Breast epithelium (tissue), 4 donors: Measurements from ENCODE around the gene PTH2. TPM values are rescaled to one million over a fixed set of nuclear protein-coding genes. Genes with fewer than 3 reads are reported as not detected.

Source experiments
- DNase-seq, 2 donors: peaks; one replicate each; pipeline ENCODE4 v3.0.0-alpha.2; 2019; ENCODE audit warnings: low spot score in 2 of 2
- H3K27ac ChIP-seq, 2 donors: fragments of 200-600 bp; sonication (generic) in 1 of 2; one replicate each; pipeline ENCODE4 v1.5.1; 2016 to 2019; ENCODE audit warnings: mild to moderate bottlenecking in 1 of 2
- H3K27me3 ChIP-seq, 2 donors: fragments of 200-600 bp; sonication (generic) in 1 of 2; one replicate each; pipeline versions ENCODE4 v1.5.1 to v1.6.0; 2017 to 2019; ENCODE audit warnings: control low read depth in 1 of 2, mild to moderate bottlenecking in 1 of 2
- H3K36me3 ChIP-seq: fragments of 200-600 bp; one replicate; pipeline ENCODE4 v1.5.1; 2019
- H3K4me1 ChIP-seq, 2 donors: fragments of 200-600 bp; sonication (generic); one replicate each; pipeline ENCODE4 v1.5.1; 2016 to 2019; ENCODE audit warnings: control low read depth in 1 of 2
- H3K4me3 ChIP-seq, 3 donors: fragments of 200-600 bp; sonication (generic); 1 replicate in 2 of 3; 2 replicates in 1 of 3; pipeline ENCODE4 v1.5.1; 2016 to 2019; ENCODE audit warnings: mild to moderate bottlenecking in 3 of 3, moderate library complexity in 2 of 3
- H3K9me3 ChIP-seq, 2 donors: fragments of 200-600 bp; sonication (generic) in 1 of 2; one replicate each; pipeline ENCODE4 v1.5.1; 2016 to 2019; ENCODE audit warnings: control low read depth in 1 of 2
- POLR2A ChIP-seq: fragments of 450-650 bp; IDR thresholded peaks from one replicate; pipeline ENCODE4 v1.6.1; 2016; ENCODE audit warnings: antibody characterized with exemption, mild to moderate bottlenecking, moderate library complexity
- POLR2AphosphoS5 ChIP-seq, 3 donors: sonication (generic); formaldehyde crosslinking; IDR thresholded peaks; one replicate each; pipeline ENCODE4 v1.6.1; 2017; ENCODE audit warnings: antibody characterized with exemption in 3 of 3
- intact Hi-C: fragments of 100-400 bp; cut with DNase I; formaldehyde crosslinking; loops from one replicate; pipeline ENCODE4 v1.15.1; 2023; ENCODE audit warnings: low total_unique reads
- total RNA-seq, 3 donors: library from RNA; depleted of rRNA; stranded (reverse); fragments of >200 nt; gene quantifications; one replicate each; pipeline ENCODE4 v1.1.0, GENCODE V29; 2016
- TF ChIP-seq, protein P1 (sequence below), 3 donors: fragments of 450-650 bp; IDR thresholded peaks; one replicate each; pipeline ENCODE4 v1.5.1; 2016 to 2017; ENCODE audit warnings: antibody characterized with exemption in 3 of 3, mild to moderate bottlenecking in 3 of 3, moderate library complexity in 3 of 3

Gene PTH2
- total RNA-seq, 3 donors from 2014 or later = not detected

DNA sequence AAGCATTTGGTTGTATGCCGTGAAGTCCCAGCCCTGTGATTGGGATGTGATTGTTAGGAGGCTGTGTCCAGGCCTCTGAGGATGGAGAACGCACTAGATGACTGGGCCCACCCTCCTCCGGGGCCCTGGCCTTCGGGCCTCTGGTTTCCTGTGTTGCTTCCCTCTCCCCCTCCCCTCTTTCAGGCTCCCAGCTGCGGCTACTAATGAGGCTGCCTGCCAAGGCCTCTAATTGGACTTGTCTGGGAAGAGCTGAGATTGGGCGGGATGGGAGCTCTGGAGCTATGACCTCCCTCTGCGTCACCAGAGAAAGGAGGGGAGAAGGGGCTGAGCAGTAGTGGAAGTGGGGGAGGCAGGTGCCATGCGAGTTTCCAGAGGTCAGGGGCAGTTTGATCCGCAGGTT is 9.9 kb downstream of the PTH2 start:
- intact Hi-C loops = no loop called here
- H3K27ac ChIP-seq = no peak overlapping the region
- H3K4me3 ChIP-seq = no peak overlapping the region
- H3K4me1 ChIP-seq = no peaks in the 10 kb centered on the region
- TF ChIP-seq POLR2AphosphoS5 (IDR thresholded peaks at IDR 0.05) = no peak
- TF ChIP-seq, protein P1, sequence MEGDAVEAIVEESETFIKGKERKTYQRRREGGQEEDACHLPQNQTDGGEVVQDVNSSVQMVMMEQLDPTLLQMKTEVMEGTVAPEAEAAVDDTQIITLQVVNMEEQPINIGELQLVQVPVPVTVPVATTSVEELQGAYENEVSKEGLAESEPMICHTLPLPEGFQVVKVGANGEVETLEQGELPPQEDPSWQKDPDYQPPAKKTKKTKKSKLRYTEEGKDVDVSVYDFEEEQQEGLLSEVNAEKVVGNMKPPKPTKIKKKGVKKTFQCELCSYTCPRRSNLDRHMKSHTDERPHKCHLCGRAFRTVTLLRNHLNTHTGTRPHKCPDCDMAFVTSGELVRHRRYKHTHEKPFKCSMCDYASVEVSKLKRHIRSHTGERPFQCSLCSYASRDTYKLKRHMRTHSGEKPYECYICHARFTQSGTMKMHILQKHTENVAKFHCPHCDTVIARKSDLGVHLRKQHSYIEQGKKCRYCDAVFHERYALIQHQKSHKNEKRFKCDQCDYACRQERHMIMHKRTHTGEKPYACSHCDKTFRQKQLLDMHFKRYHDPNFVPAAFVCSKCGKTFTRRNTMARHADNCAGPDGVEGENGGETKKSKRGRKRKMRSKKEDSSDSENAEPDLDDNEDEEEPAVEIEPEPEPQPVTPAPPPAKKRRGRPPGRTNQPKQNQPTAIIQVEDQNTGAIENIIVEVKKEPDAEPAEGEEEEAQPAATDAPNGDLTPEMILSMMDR (IDR thresholded peaks at IDR 0.05) = no peak
- TF ChIP-seq POLR2A = no peak
- no peak for DNase-seq
- H3K36me3 ChIP-seq = no peaks in the 10 kb centered on the region
- H3K27me3 ChIP-seq = peaks cover 0 to 7% of the 10 kb centered on the region in 2 donors
- H3K9me3 ChIP-seq = no peaks in the 10 kb centered on the region

DNA sequence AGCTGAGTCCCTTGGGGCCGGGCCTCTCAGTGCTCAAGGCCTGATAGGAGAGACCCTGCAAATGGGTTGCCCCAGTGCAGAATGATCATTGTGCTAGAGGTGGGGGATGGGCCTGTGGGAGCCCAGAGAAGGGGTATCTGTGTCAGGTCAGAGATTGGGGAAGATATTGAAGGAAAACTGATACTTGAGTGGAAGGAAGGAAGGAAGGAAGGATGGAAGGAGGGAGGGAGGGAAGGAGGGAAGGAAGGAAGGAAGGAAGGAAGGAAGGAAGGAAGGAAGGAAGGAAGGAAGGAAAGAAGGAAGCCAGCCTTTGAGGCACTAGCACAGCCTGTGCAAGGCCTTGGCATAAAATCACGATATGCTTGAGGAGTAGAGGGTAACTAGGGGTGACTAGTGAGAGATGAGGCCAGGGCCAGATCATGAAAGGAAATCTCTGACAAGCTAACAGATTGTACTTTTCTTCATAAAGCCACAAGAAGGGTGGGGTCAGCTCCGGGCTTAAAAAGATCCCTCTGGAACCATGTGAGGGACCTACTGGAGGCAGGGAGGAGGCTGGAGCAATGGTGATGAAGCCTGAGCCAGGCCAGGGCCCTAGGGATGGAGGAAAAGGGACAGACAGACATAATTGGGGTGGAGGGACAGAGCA is 11.4 kb downstream of the PTH2 start:
- H3K27me3 ChIP-seq = no peaks in the 10 kb centered on the region
- H3K4me1 ChIP-seq = no peaks in the 10 kb centered on the region
- TF ChIP-seq, protein P1 (IDR thresholded peaks at IDR 0.05) = no peak
- TF ChIP-seq POLR2AphosphoS5 (IDR thresholded peaks at IDR 0.05) (no peak), POLR2A (no peak)
- no peaks in the 10 kb centered on the region for H3K36me3 ChIP-seq
- no peak overlapping the region for H3K4me3 ChIP-seq
- DNase-seq = no peak
- no peaks in the 10 kb centered on the region for H3K9me3 ChIP-seq
- intact Hi-C loops = no loop called here
- no peak overlapping the region for H3K27ac ChIP-seq

DNA sequence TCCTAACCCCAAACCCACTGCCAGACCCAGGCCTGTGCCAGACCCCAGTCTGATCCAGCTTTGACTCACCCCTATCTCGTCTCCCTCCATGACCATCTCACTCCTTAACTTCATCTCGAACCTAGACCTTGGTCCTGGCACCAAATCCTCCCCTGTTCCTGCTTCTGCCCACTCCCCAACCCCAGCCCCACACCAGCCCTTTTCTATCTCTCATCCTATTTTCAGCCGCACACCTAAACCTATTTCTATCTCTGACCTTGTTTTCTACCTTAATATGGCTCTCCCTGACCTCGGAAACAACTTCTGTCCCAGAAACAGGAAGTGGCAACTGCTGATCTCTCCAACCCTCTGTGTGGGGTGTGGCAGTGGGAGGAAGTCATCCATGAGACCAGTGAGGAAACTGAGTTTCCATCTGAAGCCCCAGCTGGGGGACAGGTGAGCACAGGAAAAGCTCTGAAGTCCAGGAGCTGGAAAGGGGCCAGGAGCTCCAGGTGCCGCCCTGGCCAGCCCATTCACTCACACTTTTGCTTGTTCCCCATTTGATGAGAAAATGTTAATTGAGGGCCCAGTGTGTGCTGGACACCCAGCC is 13.7 kb downstream of the PTH2 start:
- Histone ChIP-seq H3K4me1 (no peaks in the 10 kb centered on the region), H3K27ac (no peak overlapping the region), H3K4me3 (no peak overlapping the region), H3K27me3 (no peaks in the 10 kb centered on the region), H3K36me3 (no peaks in the 10 kb centered on the region), H3K9me3 (no peaks in the 10 kb centered on the region)
- TF ChIP-seq POLR2A = no peak
- TF ChIP-seq, protein P1 (IDR thresholded peaks at IDR 0.05) = no peak
- no peak for TF ChIP-seq POLR2AphosphoS5 (IDR thresholded peaks at IDR 0.05)
- intact Hi-C loops = loop anchor here (5.0 kb wide), 1 partner anchor 1163 kb away; no protein-coding TSS in a partner anchor
- no peak for DNase-seq

DNA sequence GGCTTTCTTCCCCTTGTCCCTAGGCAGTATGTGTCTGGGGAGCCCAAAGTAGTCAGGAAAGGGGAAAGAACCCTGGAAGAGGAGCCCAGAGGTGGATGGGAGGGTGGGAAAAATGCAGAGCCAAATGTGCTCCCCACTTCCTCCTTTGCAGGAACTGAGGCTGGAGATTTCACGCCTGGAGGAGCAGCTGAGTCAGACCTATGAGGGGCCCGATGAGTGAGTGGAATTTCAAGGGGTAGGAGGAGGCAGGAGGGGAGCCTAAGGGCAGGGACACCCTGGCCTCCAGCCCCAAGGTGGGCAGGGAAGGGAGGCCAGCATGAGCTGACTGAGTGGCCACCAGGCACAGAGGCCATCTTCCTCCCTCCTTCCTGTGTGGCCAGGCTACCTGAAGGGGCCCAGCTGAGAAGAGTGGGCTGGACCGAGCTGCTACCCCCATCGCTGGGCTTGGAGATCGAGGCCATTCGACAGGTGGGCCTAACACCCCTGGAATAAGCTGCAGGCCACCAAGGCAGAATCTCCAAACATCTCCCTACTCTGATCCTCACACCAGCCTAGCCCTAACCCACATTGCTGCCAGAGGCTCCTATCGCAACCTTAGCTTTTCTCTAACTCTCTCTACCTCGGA is 14.3 kb downstream of the PTH2 start:
- Histone ChIP-seq H3K27ac (no peak overlapping the region), H3K27me3 (no peaks in the 10 kb centered on the region), H3K4me1 (no peaks in the 10 kb centered on the region), H3K4me3 (no peak overlapping the region), H3K9me3 (no peaks in the 10 kb centered on the region), H3K36me3 (no peaks in the 10 kb centered on the region)
- DNase-seq = no peak
- intact Hi-C loops = loop anchor here (5.0 kb wide), 1 partner anchor 1163 kb away; no protein-coding TSS in a partner anchor
- TF ChIP-seq, protein P1 (IDR thresholded peaks at IDR 0.05) = no peak

DNA sequence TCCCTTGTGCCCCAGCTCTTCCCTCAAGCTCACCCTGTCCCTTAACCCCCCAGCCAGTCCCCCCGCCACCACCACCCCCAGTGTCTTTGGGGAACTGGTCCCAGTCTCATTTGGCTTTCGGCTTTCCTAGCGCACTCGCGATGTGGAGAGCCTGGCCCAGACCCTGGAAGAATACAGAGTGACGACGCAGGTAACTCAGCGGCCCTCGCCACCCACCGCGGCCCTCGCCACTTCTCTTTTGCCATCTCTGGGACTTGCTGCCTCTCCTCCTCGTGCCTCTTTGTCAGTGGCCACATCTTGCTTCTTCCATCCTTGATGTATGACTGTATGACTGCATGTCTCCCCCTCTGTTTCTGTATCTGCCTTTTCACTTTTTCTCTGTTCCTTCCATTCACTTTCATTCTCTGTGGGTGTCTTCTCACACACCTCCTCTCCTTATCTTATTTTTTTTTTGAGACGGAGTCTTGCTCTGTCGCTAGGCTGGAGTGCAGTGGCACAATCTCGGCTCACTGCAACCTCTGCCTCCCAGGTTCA is 15.7 kb downstream of the PTH2 start:
- no peak for DNase-seq
- Histone ChIP-seq H3K27me3 (no peaks in the 10 kb centered on the region), H3K27ac (no peak overlapping the region), H3K4me3 (no peak overlapping the region), H3K9me3 (no peaks in the 10 kb centered on the region), H3K4me1 (no peaks in the 10 kb centered on the region), H3K36me3 (no peaks in the 10 kb centered on the region)
- intact Hi-C loops = loop anchor here (5.0 kb wide), 1 partner anchor 1165 kb away; no protein-coding TSS in a partner anchor
- TF ChIP-seq POLR2AphosphoS5 (IDR thresholded peaks at IDR 0.05) (no peak), POLR2A (no peak)
- TF ChIP-seq, protein P1 (IDR thresholded peaks at IDR 0.05) = no peak
